Heart left ventricle (tissue), 13 donors: ENCODE results near the gene TRIM54.
"Not testable (repeated sequence)": the region's sequence is repeated elsewhere in the genome, so short reads cannot be mapped to it uniquely, and the experiment has no call there.

Experiments used
- POLR2A ChIP-seq, 2 donors: fragments of 450-650 bp; IDR thresholded peaks; one replicate each; pipeline ENCODE4 v1.6.1; 2017; ENCODE audit warnings: antibody characterized with exemption in 2 of 2, mild to moderate bottlenecking in 2 of 2, moderate library complexity in 2 of 2
- TF ChIP-seq, protein P1 (sequence below), 12 donors: fragments of 200-600 bp; sonication (generic) in 4 of 12; IDR thresholded peaks; one replicate each; pipeline versions ENCODE4 v1.5.0 to v1.8.0; 2018 to 2022; ENCODE audit warnings: antibody characterized with exemption in 12 of 12, mild to moderate bottlenecking in 5 of 12
- donor health status: ischemic (EF 13 %, LVEDD 7.1; RV severe dilation, severe dysfunction).
- donor health status: DM: no; HTN: yes; CAD: no.
- donor health status: DM: no; HTN: no; CAD: no.
- donor health status: ischemic (EF 25% LVEDD 6.9; RV normal size, moderate dysfunction).
- donor health status: ischemic (EF 25% LVEDD 5.7; RV mildly dilated, moderate dysfunction).
- donor health status: ischemic (EF 35%, LVEDD 5.7; RV mildly dilated, moderate dysfunction).
- donor health status: nonischemic (EF 11% LVEDD 7.7; RV severe dilation, severe dysfunction).
- donor health status: DM: yes; HTN: yes; CAD: no.
- donor health status: PGD.
- donor health status: ischemic (EF 29% LVEDD 5.4; RV normal size, mild dysfunction).
- donor health status: nonischemic (EF 23%, LVEDD 6.1; RV moderate dilation, normal function).

DNA sequence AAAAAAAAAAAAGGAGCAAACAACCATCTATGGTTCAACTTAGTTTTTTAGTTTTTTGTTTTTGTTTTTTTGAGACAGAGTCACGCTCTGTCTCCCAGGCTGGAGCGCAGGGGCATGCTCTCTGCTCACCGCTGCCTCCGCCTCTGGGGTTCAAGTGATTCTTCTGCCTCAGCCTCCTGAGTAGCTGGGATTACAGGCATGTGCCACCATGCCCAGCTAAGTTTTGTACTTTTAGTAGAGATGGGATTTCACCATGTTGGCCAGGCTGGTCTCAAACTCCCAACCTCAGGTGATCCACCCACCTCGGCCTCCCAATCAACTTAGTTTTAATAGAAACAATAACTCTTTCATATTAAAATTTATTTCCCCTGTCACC lies 71.1 kb downstream of the TRIM54 start:
- not testable (repeated sequence) for TF ChIP-seq POLR2A (IDR thresholded peaks at IDR 0.05)
- TF ChIP-seq, protein P1, sequence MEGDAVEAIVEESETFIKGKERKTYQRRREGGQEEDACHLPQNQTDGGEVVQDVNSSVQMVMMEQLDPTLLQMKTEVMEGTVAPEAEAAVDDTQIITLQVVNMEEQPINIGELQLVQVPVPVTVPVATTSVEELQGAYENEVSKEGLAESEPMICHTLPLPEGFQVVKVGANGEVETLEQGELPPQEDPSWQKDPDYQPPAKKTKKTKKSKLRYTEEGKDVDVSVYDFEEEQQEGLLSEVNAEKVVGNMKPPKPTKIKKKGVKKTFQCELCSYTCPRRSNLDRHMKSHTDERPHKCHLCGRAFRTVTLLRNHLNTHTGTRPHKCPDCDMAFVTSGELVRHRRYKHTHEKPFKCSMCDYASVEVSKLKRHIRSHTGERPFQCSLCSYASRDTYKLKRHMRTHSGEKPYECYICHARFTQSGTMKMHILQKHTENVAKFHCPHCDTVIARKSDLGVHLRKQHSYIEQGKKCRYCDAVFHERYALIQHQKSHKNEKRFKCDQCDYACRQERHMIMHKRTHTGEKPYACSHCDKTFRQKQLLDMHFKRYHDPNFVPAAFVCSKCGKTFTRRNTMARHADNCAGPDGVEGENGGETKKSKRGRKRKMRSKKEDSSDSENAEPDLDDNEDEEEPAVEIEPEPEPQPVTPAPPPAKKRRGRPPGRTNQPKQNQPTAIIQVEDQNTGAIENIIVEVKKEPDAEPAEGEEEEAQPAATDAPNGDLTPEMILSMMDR (IDR thresholded peaks at IDR 0.05), result not testable (repeated sequence)
